ENCODE measurements around the gene EMP1. TPM values are rescaled to one million over a fixed set of nuclear protein-coding genes. Genes with fewer than 3 reads are reported as not detected.

The EMP1 gene
- total and polyA plus RNA-seq, 9 donors, result 21.3 to 116 (median 64.1) TPM

- peaks cover 1% of the 10 kb centered on the region for H3K4me1 ChIP-seq (ENCODE audit: insufficient read depth)
- H3K27ac ChIP-seq, result no peak overlapping the region
- 88 to 95% (median 95%) methylated on average over 5 of the region's 5 CpGs for WGBS, 3 donors
- no peak overlapping the region for H3K4me3 ChIP-seq
- no peaks in the 10 kb centered on the region for H3K36me3 ChIP-seq
- no peaks in the 10 kb centered on the region for H3K27me3 ChIP-seq
- DNase-seq, result no peak
- TF ChIP-seq EP300 (IDR thresholded peaks at IDR 0.05) (no peak), POLR2A (IDR thresholded peaks at IDR 0.05) (no peak), CTCF (IDR thresholded peaks at IDR 0.05) (no peak)
- H3K9me3 ChIP-seq, result no peaks in the 10 kb centered on the region
- intact Hi-C loops (cut with DNase I), result no loop called here
Observed at GRCh38 chr12:13251521-13251920, 55.0 kb downstream of the EMP1 start.

GRCh38 chr12:13252024-13252423 is 55.5 kb downstream of the EMP1 start:
- Histone ChIP-seq H3K27ac (no peak overlapping the region), H3K9me3 (no peaks in the 10 kb centered on the region), H3K27me3 (no peaks in the 10 kb centered on the region), H3K4me1 (ENCODE audit: insufficient read depth) (peaks cover 1% of the 10 kb centered on the region), H3K4me3 (no peak overlapping the region), H3K36me3 (no peaks in the 10 kb centered on the region)
- TF ChIP-seq POLR2A (IDR thresholded peaks at IDR 0.05), result no peak
- no peak for TF ChIP-seq EP300 (IDR thresholded peaks at IDR 0.05)
- TF ChIP-seq CTCF (IDR thresholded peaks at IDR 0.05), result no peak
- intact Hi-C loops (cut with DNase I), result no loop called here
- no peak for DNase-seq

DNA sequence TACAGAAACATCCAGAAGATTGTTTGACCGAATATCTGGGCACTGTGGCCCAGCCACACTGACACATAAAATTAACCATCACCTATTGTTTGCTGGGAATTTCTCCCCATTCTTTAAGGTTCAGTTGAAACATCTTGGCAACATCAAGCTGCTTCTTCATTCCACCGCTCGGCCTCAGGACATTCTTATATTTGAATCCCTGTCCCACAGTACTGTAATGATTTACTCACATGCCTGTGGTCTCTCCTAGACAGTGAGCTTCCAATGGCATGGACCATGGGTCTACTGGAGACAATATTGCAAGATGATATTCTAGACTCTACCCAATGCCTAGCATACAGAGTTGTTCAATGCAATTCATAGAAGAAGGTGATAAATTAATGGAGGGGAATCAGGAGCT is 56.1 kb downstream of the EMP1 start:
- Histone ChIP-seq H3K9me3 (no peaks in the 10 kb centered on the region), H3K36me3 (no peaks in the 10 kb centered on the region), H3K27me3 (no peaks in the 10 kb centered on the region), H3K4me1 (ENCODE audit: insufficient read depth) (peaks cover 1% of the 10 kb centered on the region), H3K27ac (no peak overlapping the region), H3K4me3 (no peak overlapping the region)
- intact Hi-C loops (cut with DNase I), result no loop called here
- WGBS, 3 donors, result 78 to 92% (median 91%) methylated on average over 3 of the region's 3 CpGs
- no peak for DNase-seq
- TF ChIP-seq EP300 (IDR thresholded peaks at IDR 0.05) (no peak), POLR2A (IDR thresholded peaks at IDR 0.05) (no peak), CTCF (IDR thresholded peaks at IDR 0.05) (no peak)

DNA sequence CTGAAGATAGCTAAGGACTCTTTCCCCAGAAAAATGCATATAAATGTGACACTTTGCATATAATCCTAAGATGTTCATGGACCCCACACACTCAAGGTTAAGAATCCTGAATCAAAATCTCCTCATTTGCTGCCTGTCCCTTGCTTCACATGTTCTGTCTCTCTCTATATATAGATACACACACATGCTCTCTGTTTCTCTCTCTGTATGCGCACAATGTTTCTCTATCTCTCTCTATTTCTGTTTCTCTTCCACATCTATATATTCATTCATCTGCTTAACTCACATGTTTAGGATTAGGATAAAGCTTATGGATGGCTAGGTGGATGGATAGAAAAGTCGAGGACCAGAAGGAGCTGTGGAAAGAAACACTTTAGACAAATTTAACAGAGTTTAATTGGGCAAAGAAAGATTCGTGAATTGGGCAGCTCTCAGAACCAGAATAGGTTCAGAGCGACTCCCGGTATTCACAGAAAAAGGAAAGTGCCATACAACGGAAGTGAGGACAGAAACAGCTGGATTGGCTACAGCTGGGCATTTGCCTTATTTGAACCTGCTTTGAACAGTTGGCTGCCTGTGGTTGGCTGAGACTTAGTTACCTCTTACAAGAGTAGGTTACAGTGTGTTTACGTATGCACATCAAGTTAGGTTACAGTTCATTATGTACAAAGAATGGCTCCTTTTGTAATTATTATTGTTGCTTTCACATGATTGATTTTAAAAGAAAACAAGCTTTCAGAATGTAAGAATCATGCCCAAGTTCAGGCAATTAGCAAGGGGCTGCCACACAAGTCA is 57.6 kb downstream of the EMP1 start:
- H3K36me3 ChIP-seq, result no peaks in the 10 kb centered on the region
- H3K9me3 ChIP-seq, result no peaks in the 10 kb centered on the region
- H3K27me3 ChIP-seq, result no peaks in the 10 kb centered on the region
- DNase-seq, result no peak
- TF ChIP-seq CTCF (IDR thresholded peaks at IDR 0.05) (no peak), EP300 (IDR thresholded peaks at IDR 0.05) (no peak), POLR2A (IDR thresholded peaks at IDR 0.05) (no peak)
- peaks cover 1% of the 10 kb centered on the region for H3K4me1 ChIP-seq (ENCODE audit: insufficient read depth)
- no peak overlapping the region for H3K4me3 ChIP-seq
- intact Hi-C loops (cut with DNase I), result no loop called here
- H3K27ac ChIP-seq, result no peak overlapping the region
- WGBS, 3 donors, result 78 to 82% (median 80%) methylated on average over 7 of the region's 7 CpGs

Data from ovary (tissue), 9 donors.